HCT116 (cell line): ENCODE measurements around the gene AP2A1. TPM values are rescaled to one million over a fixed set of nuclear protein-coding genes. Genes with fewer than 3 reads are reported as not detected.

Experiments
- ATAC-seq: fragments of 200-7000 bp; cut with Tn5 transposase; 2 replicates; pipeline ENCODE4 v1.9.1; 2020; ENCODE audit warnings: mild to moderate bottlenecking, moderate library complexity
- BruUV-seq: library from RNA; stranded (reverse); fragments of 400-500 nt; replicated peaks from 2 replicates; lab custom pipeline; 2021; lab: Mats Ljungman, UMichigan
- CTCF ChIA-PET: fragments of 300-600 bp; sonication (Branson Sonifier 250); formaldehyde crosslinking; loops from one replicate; lab custom pipeline; 2021; ENCODE audit warnings: antibody characterized with exemption; lab: Charles Lee
- POLR2A ChIA-PET: fragments of 300-600, 350-600 bp; sonication (Branson Sonifier 250); formaldehyde crosslinking; loops from one replicate; lab custom pipeline; 2021; ENCODE audit warnings: antibody characterized with exemption; lab: Charles Lee
- RAD21 ChIA-PET, 2 experiments: fragments of 300-600 bp; sonication (Branson Sonifier 250); formaldehyde crosslinking; loops; one replicate each; lab custom pipeline; 2023; ENCODE audit warnings: low total read pairs in 2 of 2; ENCODE audit not compliant: uncharacterized antibody in 2 of 2, unreplicated experiment in 2 of 2, low non-redundant PET in 1 of 2; lab: Charles Lee
- DNase-seq: peaks from one replicate; pipeline ENCODE4 v3.0.0-alpha.2; 2010; ENCODE audit warnings: low read depth, low spot score
- H2AFZ ChIP-seq: fragments of 200-600 bp; shearing (Covaris generic), sonication (generic); 2 replicates; pipeline ENCODE4 v1.6.1; 2017; ENCODE audit warnings: low read depth, mixed run types, mixed read lengths, antibody characterized with exemption, low read length; ENCODE audit not compliant: poor library complexity, severe bottlenecking
- H3K27ac ChIP-seq: 2 replicates; pipeline ENCODE4 v1.5.1; 2012; ENCODE audit warnings: low read depth, low read length
- H3K27me3 ChIP-seq: fragments of 200-600 bp; sonication (generic); 2 replicates; pipeline ENCODE4 v1.6.1; 2016; ENCODE audit warnings: mixed run types, low read length, mixed read lengths; ENCODE audit not compliant: insufficient read depth
- H3K36me3 ChIP-seq, 2 experiments: fragments of 200-500 bp in 1 of 2; fragments of 200-600 bp in 1 of 2; sonication (Bioruptor generic) in 1 of 2; sonication (generic) in 1 of 2; 2 replicates each; pipeline versions ENCODE4 v1.5.1 to v1.6.1; 2014 to 2016; ENCODE audit warnings: low read length in 2 of 2, inconsistent platforms in 1 of 2, mixed read lengths in 1 of 2, mixed run types in 1 of 2; ENCODE audit not compliant: insufficient read depth in 2 of 2, control insufficient read depth in 1 of 2
- H3K4me1 ChIP-seq, 2 experiments: fragments of 200-600 bp in 1 of 2; sonication (generic) in 1 of 2; 2 replicates each; pipeline versions ENCODE4 v1.5.1 to v1.6.1; 2012 to 2017; ENCODE audit warnings: low read length in 2 of 2, inconsistent platforms in 1 of 2, mild to moderate bottlenecking in 1 of 2, mixed read lengths in 1 of 2, mixed run types in 1 of 2, moderate library complexity in 1 of 2; ENCODE audit not compliant: insufficient read depth in 2 of 2, control insufficient read depth in 1 of 2
- H3K4me2 ChIP-seq: fragments of 200-600 bp; sonication (generic); 2 replicates; pipeline ENCODE4 v1.6.1; 2017; ENCODE audit warnings: mixed run types, low read length, mixed read lengths
- H3K4me3 ChIP-seq, 2 experiments: fragments of 200-600 bp in 1 of 2; sonication (generic) in 1 of 2; replicated peaks in 1 of 2; 2 replicates each; pipeline ENCODE4 v1.5.1; 2011 to 2016; ENCODE audit warnings: low read length in 2 of 2, control low read depth in 1 of 2, low read depth in 1 of 2, mild to moderate bottlenecking in 1 of 2, mixed read lengths in 1 of 2, mixed run types in 1 of 2
- H3K79me2 ChIP-seq: fragments of 200-600 bp; sonication (generic); 2 replicates; pipeline ENCODE4 v1.6.1; 2017; ENCODE audit warnings: mild to moderate bottlenecking, mixed run types, low read length, moderate library complexity, mixed read lengths; ENCODE audit not compliant: insufficient read depth
- H3K9ac ChIP-seq: fragments of 200-600 bp; sonication (generic); 2 replicates; pipeline ENCODE4 v1.6.1; 2016; ENCODE audit warnings: low read length, mixed read lengths
- H3K9me2 ChIP-seq: fragments of 200-600 bp; sonication (generic), shearing (Covaris generic); 2 replicates; pipeline ENCODE4 v1.6.1; 2017; ENCODE audit warnings: mixed run types, mild to moderate bottlenecking, moderate library complexity; ENCODE audit not compliant: insufficient read depth
- H3K9me3 ChIP-seq, 2 experiments: fragments of 200-500 bp in 1 of 2; fragments of 200-600 bp in 1 of 2; sonication (Bioruptor generic) in 1 of 2; sonication (generic) in 1 of 2; 2 replicates each; pipeline ENCODE4 v1.6.1; 2014 to 2017; ENCODE audit warnings: low read length in 2 of 2, mixed read lengths in 2 of 2, inconsistent platforms in 1 of 2, low read depth in 1 of 2, mild to moderate bottlenecking in 1 of 2, mixed run types in 1 of 2, moderate library complexity in 1 of 2; ENCODE audit not compliant: control insufficient read depth in 1 of 2, insufficient read depth in 1 of 2
- H4K20me1 ChIP-seq: fragments of 200-600 bp; sonication (generic), shearing (Covaris generic); 2 replicates; pipeline ENCODE4 v1.6.1; 2017; ENCODE audit warnings: mixed run types, mild to moderate bottlenecking, moderate library complexity; ENCODE audit not compliant: insufficient read depth
- ATF3 ChIP-seq: IDR thresholded peaks from 2 replicates; pipeline ENCODE4 v1.6.1; 2012
- CBX3 ChIP-seq: IDR thresholded peaks from 2 replicates; pipeline ENCODE4 v1.6.1; 2012; ENCODE audit warnings: low read depth
- CEBPB ChIP-seq: IDR thresholded peaks from 2 replicates; pipeline ENCODE4 v1.6.1; 2012; ENCODE audit warnings: low read depth
- CTCF ChIP-seq, 3 experiments: fragments of 200-600 bp in 1 of 3; sonication (generic) in 1 of 3; IDR thresholded peaks in 2 of 3; conservative IDR thresholded peaks in 1 of 3; 2 replicates each; pipeline ENCODE4 v1.5.1; 2012 to 2017; ENCODE audit warnings: low read depth in 2 of 3, low read length in 2 of 3, antibody characterized with exemption in 1 of 3, borderline replicate concordance in 1 of 3, control low read depth in 1 of 3, mild to moderate bottlenecking in 1 of 3, mixed read lengths in 1 of 3, mixed run types in 1 of 3, moderate library complexity in 1 of 3; ENCODE audit not compliant: insufficient read depth in 1 of 3
- EGR1 ChIP-seq: IDR thresholded peaks from 2 replicates; pipeline ENCODE4 v1.6.1; 2012; ENCODE audit warnings: low read depth
- ELF1 ChIP-seq: IDR thresholded peaks from 2 replicates; pipeline ENCODE4 v1.6.1; 2012; ENCODE audit warnings: low read depth, borderline replicate concordance
- EZH2phosphoT487 ChIP-seq: fragments of 200-600 bp; IDR thresholded peaks from 2 replicates; pipeline ENCODE4 v1.6.1; 2018; ENCODE audit warnings: antibody characterized with exemption, borderline replicate concordance
- JUND ChIP-seq: IDR thresholded peaks from 2 replicates; pipeline ENCODE4 v1.6.1; 2012
- POLR2A ChIP-seq: IDR thresholded peaks from 2 replicates; pipeline ENCODE4 v1.7.0; 2011; ENCODE audit warnings: borderline replicate concordance; ENCODE audit not compliant: insufficient read depth, insufficient read length; ENCODE audit errors: extremely low read depth
- RAD21 ChIP-seq: IDR thresholded peaks from 2 replicates; pipeline ENCODE4 v1.6.1; 2012; ENCODE audit warnings: low read depth, mild to moderate bottlenecking
- SP1 ChIP-seq: IDR thresholded peaks from 2 replicates; pipeline ENCODE4 v1.6.1; 2012; ENCODE audit warnings: low read depth
- SRF ChIP-seq: IDR thresholded peaks from 2 replicates; pipeline ENCODE4 v1.6.1; 2012; ENCODE audit warnings: low read depth
- TCF7L2 ChIP-seq: IDR thresholded peaks from 2 replicates; pipeline ENCODE4 v1.7.0; 2011; ENCODE audit warnings: borderline replicate concordance, inconsistent platforms; ENCODE audit not compliant: insufficient read depth, insufficient read length; ENCODE audit errors: extremely low read depth
- YY1 ChIP-seq: IDR thresholded peaks from 2 replicates; pipeline ENCODE4 v1.6.1; 2011; ENCODE audit warnings: low read length, low read depth, moderate library complexity, mild to moderate bottlenecking; ENCODE audit not compliant: insufficient replicate concordance; ENCODE audit errors: extremely low read depth
- ZFX ChIP-seq: fragments of 450-650 bp; IDR thresholded peaks from 2 replicates; pipeline ENCODE4 v1.6.1; 2017
- ZNF274 ChIP-seq: fragments of 200-500 bp; sonication (Bioruptor generic); IDR thresholded peaks from 2 replicates; pipeline ENCODE4 v1.6.1; 2014; ENCODE audit warnings: mild to moderate bottlenecking, low read depth, low read length, inconsistent platforms
- intact Hi-C: fragments of 100-400 bp; cut with micrococcal nuclease; formaldehyde crosslinking; loops from 2 replicates; pipeline ENCODE4 v1.10.0; 2022
- total RNA-seq: library from RNA; stranded (reverse); gene quantifications from one replicate; pipeline ENCODE4 v1.2.1, GENCODE V29; 2021; ENCODE audit not compliant: unreplicated experiment
- TF ChIP-seq, protein P1 (sequence below): IDR thresholded peaks from 2 replicates; pipeline ENCODE4 v1.6.1; 2012
- TF ChIP-seq, protein P2 (sequence below): IDR thresholded peaks from 2 replicates; pipeline ENCODE4 v1.6.1; 2012; ENCODE audit warnings: low read depth

AP2A1 gene
- total RNA-seq, 1 experiment from 2014 or later, result 102 TPM

DNA sequence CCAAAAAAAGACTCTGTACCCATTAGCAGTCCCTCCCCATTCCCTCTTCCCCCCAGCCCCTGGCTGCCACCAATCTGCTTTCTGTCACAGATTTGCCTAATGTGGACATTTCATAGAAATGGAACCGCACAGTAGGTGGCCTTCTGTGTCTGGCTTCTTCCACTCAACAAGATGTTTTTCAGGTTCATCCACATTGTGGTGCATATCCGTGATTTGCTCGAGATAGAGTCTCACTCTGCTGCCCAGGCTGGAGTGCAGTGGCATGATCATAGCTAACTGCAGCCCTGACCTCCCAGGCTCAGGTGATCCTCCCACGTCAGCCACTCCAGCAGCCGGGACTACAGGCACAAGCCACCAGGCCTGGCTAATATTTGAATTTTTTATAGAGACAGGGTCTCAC lies 20.9 kb downstream of the AP2A1 start (continued):
- no peak for TF ChIP-seq YY1
- TF ChIP-seq ELF1, result no peak
- TF ChIP-seq, protein P1, sequence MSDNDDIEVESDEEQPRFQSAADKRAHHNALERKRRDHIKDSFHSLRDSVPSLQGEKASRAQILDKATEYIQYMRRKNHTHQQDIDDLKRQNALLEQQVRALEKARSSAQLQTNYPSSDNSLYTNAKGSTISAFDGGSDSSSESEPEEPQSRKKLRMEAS, result no peak
- no peak for TF ChIP-seq POLR2A
- no peak for TF ChIP-seq EZH2phosphoT487
- TF ChIP-seq EGR1, result no peak

DNA sequence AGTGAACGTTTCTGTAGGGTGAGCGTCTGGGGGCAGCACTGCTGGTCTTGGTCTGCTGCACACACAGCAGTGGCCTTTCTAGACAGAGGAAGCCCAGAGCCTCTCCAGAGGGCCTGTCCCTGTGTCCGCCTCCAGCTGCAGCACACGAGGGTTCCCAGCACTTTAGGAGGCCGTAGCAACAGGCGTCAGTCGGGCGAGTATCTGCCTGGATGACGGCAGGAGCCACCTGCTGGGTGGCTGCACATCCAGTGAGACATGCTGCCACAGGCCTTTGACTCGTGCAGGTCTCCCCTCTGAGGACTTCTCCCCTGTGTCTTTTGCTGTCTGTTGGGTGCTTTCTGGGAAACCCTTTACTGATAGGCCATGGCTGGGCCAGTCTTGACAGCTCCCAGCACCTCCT lies 22.1 kb downstream of the AP2A1 start:
- Histone ChIP-seq H3K79me2 (no peaks in the 10 kb centered on the region), H3K9ac (no peak overlapping the region), H3K4me3 (no peak overlapping the region), H3K9me2 (no peaks in the 10 kb centered on the region), H3K36me3 (peaks cover 0 to 10% of the 10 kb centered on the region in 2 experiments; a peak in 2 of 4 replicates), H2AFZ (no peak overlapping the region), H3K27me3 (no peaks in the 10 kb centered on the region), H3K4me2 (no peak overlapping the region), H3K27ac (no peak overlapping the region), H4K20me1 (no peaks in the 10 kb centered on the region), H3K9me3 (no peaks in the 10 kb centered on the region), H3K4me1 (peaks cover 14 to 35% of the 10 kb centered on the region in 2 experiments)
- BruUV-seq, result no TSS peak
- CTCF ChIA-PET, result no interaction called here
- DNase-seq (no peak), ATAC-seq (no peak)
- RAD21 ChIA-PET, result no interaction called here
- POLR2A ChIA-PET, result no interaction called here
- intact Hi-C loops, result no loop called here
- TF ChIP-seq, protein P2, sequence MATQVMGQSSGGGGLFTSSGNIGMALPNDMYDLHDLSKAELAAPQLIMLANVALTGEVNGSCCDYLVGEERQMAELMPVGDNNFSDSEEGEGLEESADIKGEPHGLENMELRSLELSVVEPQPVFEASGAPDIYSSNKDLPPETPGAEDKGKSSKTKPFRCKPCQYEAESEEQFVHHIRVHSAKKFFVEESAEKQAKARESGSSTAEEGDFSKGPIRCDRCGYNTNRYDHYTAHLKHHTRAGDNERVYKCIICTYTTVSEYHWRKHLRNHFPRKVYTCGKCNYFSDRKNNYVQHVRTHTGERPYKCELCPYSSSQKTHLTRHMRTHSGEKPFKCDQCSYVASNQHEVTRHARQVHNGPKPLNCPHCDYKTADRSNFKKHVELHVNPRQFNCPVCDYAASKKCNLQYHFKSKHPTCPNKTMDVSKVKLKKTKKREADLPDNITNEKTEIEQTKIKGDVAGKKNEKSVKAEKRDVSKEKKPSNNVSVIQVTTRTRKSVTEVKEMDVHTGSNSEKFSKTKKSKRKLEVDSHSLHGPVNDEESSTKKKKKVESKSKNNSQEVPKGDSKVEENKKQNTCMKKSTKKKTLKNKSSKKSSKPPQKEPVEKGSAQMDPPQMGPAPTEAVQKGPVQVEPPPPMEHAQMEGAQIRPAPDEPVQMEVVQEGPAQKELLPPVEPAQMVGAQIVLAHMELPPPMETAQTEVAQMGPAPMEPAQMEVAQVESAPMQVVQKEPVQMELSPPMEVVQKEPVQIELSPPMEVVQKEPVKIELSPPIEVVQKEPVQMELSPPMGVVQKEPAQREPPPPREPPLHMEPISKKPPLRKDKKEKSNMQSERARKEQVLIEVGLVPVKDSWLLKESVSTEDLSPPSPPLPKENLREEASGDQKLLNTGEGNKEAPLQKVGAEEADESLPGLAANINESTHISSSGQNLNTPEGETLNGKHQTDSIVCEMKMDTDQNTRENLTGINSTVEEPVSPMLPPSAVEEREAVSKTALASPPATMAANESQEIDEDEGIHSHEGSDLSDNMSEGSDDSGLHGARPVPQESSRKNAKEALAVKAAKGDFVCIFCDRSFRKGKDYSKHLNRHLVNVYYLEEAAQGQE, result no peak
- TF ChIP-seq ATF3, result no peak
- TF ChIP-seq JUND, result no peak
- TF ChIP-seq SRF, result no peak
- TF ChIP-seq SP1, result no peak
- no peak for TF ChIP-seq TCF7L2
- TF ChIP-seq CEBPB, result no peak
- no peak for TF ChIP-seq EGR1
- TF ChIP-seq POLR2A, result no peak
- no peak for TF ChIP-seq RAD21
- no peak for TF ChIP-seq ZFX
- TF ChIP-seq, protein P1, result no peak
- TF ChIP-seq CTCF (IDR thresholded peaks at IDR 0.05 in 2 of 3, conservative IDR thresholded peaks at IDR 0.05 in 1 of 3; ENCODE audit: borderline replicate concordance in 1 of 3, insufficient read depth in 1 of 3, low read depth in 2 of 3, low read length in 2 of 3), result no peak
- TF ChIP-seq CBX3, result no peak
- no peak for TF ChIP-seq YY1
- no peak for TF ChIP-seq ZNF274
